Skeletal muscle tissue (tissue), 4 donors: Measurements from ENCODE around the gene GP2. TPM values are rescaled to one million over a fixed set of nuclear protein-coding genes. Genes with fewer than 3 reads are reported as not detected.

Experiments
- H3K27ac ChIP-seq: one replicate; pipeline ENCODE4 v1.7.0; 2013; ENCODE audit warnings: mild to moderate bottlenecking, low read depth, low read length, inconsistent platforms
- H3K27me3 ChIP-seq, 3 donors: one replicate each; pipeline ENCODE4 v1.7.0; 2013; ENCODE audit warnings: low read length in 3 of 3; ENCODE audit not compliant: control insufficient read depth in 3 of 3, insufficient read depth in 3 of 3
- H3K36me3 ChIP-seq, 3 donors: one replicate each; pipeline ENCODE4 v1.7.0; 2013; ENCODE audit warnings: low read length in 3 of 3; ENCODE audit not compliant: control insufficient read depth in 3 of 3, insufficient read depth in 3 of 3
- H3K4me1 ChIP-seq, 3 donors: one replicate each; pipeline ENCODE4 v1.7.0; 2013; ENCODE audit warnings: low read length in 3 of 3, mild to moderate bottlenecking in 3 of 3; ENCODE audit not compliant: control insufficient read depth in 3 of 3, insufficient read depth in 3 of 3
- H3K4me3 ChIP-seq, 3 donors: one replicate each; pipeline ENCODE4 v1.7.0; 2013; ENCODE audit warnings: low read length in 3 of 3
- H3K9ac ChIP-seq, 3 donors: one replicate each; pipeline ENCODE4 v1.7.0; 2013; ENCODE audit warnings: low read length in 3 of 3, mild to moderate bottlenecking in 3 of 3, moderate library complexity in 2 of 3, low read depth in 1 of 3
- H3K9me3 ChIP-seq, 3 donors: one replicate each; pipeline ENCODE4 v1.7.0; 2013; ENCODE audit warnings: low read length in 3 of 3; ENCODE audit not compliant: control insufficient read depth in 3 of 3
- total RNA-seq: library from RNA; depleted of rRNA; stranded (reverse); fragments of >200 nt; gene quantifications from one replicate; pipeline ENCODE4 v1.2.3, GENCODE V29; 2014
- donor health status: Osteomylitis.

GP2 gene
- total RNA-seq, 1 donor from 2014 or later = not detected

GRCh38 chr16:20348365-20349185 is 21.3 kb upstream of the GP2 start:
- H3K36me3 ChIP-seq = no peaks in the 10 kb centered on the region
- H3K4me1 ChIP-seq = no peaks in the 10 kb centered on the region
- peaks cover 10 to 19% (median 16%) of the 10 kb centered on the region in 3 donors for H3K27me3 ChIP-seq
- no peak overlapping the region for H3K4me3 ChIP-seq
- H3K9ac ChIP-seq = no peak overlapping the region
- no peak overlapping the region for H3K27ac ChIP-seq
- peaks cover 0 to 2% (median 0%) of the 10 kb centered on the region in 3 donors for H3K9me3 ChIP-seq

GRCh38 chr16:20347666-20348364 is 20.5 kb upstream of the GP2 start:
- H3K9me3 ChIP-seq = peaks cover 0 to 2% (median 0%) of the 10 kb centered on the region in 3 donors
- H3K36me3 ChIP-seq = no peaks in the 10 kb centered on the region
- no peak overlapping the region for H3K27ac ChIP-seq
- peaks cover 10 to 19% (median 16%) of the 10 kb centered on the region in 3 donors for H3K27me3 ChIP-seq
- no peak overlapping the region for H3K9ac ChIP-seq
- no peaks in the 10 kb centered on the region for H3K4me1 ChIP-seq
- H3K4me3 ChIP-seq = no peak overlapping the region

GRCh38 chr16:20344611-20345010 is 17.3 kb upstream of the GP2 start:
- Histone ChIP-seq H3K36me3 (no peaks in the 10 kb centered on the region), H3K4me1 (no peaks in the 10 kb centered on the region), H3K27ac (no peak overlapping the region), H3K9ac (no peak overlapping the region), H3K4me3 (no peak overlapping the region), H3K27me3 (peaks cover 10 to 19% (median 16%) of the 10 kb centered on the region in 3 donors), H3K9me3 (peaks cover 0 to 2% (median 0%) of the 10 kb centered on the region in 3 donors)

GRCh38 chr16:20339744-20340143 is 12.4 kb upstream of the GP2 start:
- Histone ChIP-seq H3K36me3 (no peaks in the 10 kb centered on the region), H3K4me3 (no peak overlapping the region), H3K9me3 (no peaks in the 10 kb centered on the region), H3K27ac (no peak overlapping the region), H3K4me1 (no peaks in the 10 kb centered on the region), H3K27me3 (peaks cover 0 to 3% (median 3%) of the 10 kb centered on the region in 3 donors), H3K9ac (no peak overlapping the region)

- H3K27ac ChIP-seq = no peak overlapping the region
- peaks cover 0 to 3% (median 3%) of the 10 kb centered on the region in 3 donors for H3K27me3 ChIP-seq
These were observed 9.6 kb upstream of the GP2 start for GRCh38 chr16:20336955-20337354.

GRCh38 chr16:20334396-20334795 is 7.1 kb upstream of the GP2 start:
- Histone ChIP-seq H3K27ac (no peak overlapping the region), H3K4me3 (no peak overlapping the region), H3K9me3 (no peaks in the 10 kb centered on the region), H3K27me3 (peaks cover 0 to 3% (median 3%) of the 10 kb centered on the region in 3 donors), H3K9ac (no peak overlapping the region), H3K4me1 (no peaks in the 10 kb centered on the region), H3K36me3 (no peaks in the 10 kb centered on the region)

More at GRCh38 chr16:20336955-20337354, 9.6 kb upstream of the GP2 start:
- H3K9me3 ChIP-seq = no peaks in the 10 kb centered on the region
- H3K36me3 ChIP-seq = no peaks in the 10 kb centered on the region
- no peak overlapping the region for H3K4me3 ChIP-seq
- no peaks in the 10 kb centered on the region for H3K4me1 ChIP-seq
- H3K9ac ChIP-seq = no peak overlapping the region

GRCh38 chr16:20333120-20333519 is 5.8 kb upstream of the GP2 start:
- H3K9me3 ChIP-seq = no peaks in the 10 kb centered on the region
- H3K4me3 ChIP-seq = no peak overlapping the region
- H3K36me3 ChIP-seq = no peaks in the 10 kb centered on the region
- peaks cover 0 to 3% (median 1%) of the 10 kb centered on the region in 3 donors for H3K27me3 ChIP-seq
- no peaks in the 10 kb centered on the region for H3K4me1 ChIP-seq
- H3K27ac ChIP-seq = no peak overlapping the region
- H3K9ac ChIP-seq = no peak overlapping the region

- Histone ChIP-seq H3K27ac (no peak overlapping the region), H3K4me1 (no peaks in the 10 kb centered on the region), H3K4me3 (no peak overlapping the region), H3K9me3 (no peaks in the 10 kb centered on the region), H3K27me3 (peaks cover 0 to under 1% (median 0%) of the 10 kb centered on the region in 3 donors), H3K36me3 (no peaks in the 10 kb centered on the region), H3K9ac (no peak overlapping the region)
These were observed 5.1 kb upstream of the GP2 start for GRCh38 chr16:20332411-20332810.

GRCh38 chr16:20331635-20332034 is 4.3 kb upstream of the GP2 start:
- Histone ChIP-seq H3K36me3 (no peaks in the 10 kb centered on the region), H3K27ac (no peak overlapping the region), H3K27me3 (peaks cover 0 to 3% (median 0%) of the 10 kb centered on the region in 3 donors), H3K9ac (no peak overlapping the region), H3K4me1 (no peaks in the 10 kb centered on the region), H3K4me3 (no peak overlapping the region), H3K9me3 (no peaks in the 10 kb centered on the region)
